Measurements from ENCODE around the gene GDF2. TPM values are rescaled to one million over a fixed set of nuclear protein-coding genes. Genes with fewer than 3 reads are reported as not detected.

The GDF2 gene
- total RNA-seq (2022; extraction: Qiagen RNA extraction) = not detected in 5 replicates

DNA sequence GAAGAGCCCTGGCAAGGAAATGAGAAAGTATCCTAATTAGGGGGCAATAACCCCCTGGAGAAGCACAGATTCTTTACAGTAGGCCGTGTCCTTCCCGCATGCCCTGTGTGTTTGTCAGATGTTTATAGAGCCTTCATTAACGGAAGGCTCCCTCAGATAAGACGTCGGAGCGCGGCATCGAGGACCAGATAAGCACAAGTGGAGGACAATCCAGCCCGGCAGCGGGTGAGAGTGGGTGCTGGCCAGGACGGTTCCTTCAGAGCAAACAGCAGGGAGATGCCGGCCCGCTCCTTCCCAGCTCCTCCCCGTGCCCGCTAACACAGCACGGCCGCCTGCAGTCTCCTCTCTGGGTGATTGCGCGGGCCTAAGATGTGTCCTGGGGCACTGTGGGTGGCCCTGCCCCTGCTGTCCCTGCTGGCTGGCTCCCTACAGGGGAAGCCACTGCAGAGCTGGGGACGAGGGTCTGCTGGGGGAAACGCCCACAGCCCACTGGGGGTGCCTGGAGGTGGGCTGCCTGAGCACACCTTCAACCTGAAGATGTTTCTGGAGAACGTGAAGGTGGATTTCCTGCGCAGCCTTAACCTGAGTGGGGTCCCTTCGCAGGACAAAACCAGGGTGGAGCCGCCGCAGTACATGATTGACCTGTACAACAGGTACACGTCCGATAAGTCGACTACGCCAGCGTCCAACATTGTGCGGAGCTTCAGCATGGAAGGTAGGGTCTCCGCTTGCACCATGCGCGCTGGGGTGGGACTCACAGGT, at the start of gene GDF2:
GDF2 (plus strand) TSS at position 155 of the 762 bp plus-strand sequence; CDS start at position 370, 215 bp downstream.

DNA sequence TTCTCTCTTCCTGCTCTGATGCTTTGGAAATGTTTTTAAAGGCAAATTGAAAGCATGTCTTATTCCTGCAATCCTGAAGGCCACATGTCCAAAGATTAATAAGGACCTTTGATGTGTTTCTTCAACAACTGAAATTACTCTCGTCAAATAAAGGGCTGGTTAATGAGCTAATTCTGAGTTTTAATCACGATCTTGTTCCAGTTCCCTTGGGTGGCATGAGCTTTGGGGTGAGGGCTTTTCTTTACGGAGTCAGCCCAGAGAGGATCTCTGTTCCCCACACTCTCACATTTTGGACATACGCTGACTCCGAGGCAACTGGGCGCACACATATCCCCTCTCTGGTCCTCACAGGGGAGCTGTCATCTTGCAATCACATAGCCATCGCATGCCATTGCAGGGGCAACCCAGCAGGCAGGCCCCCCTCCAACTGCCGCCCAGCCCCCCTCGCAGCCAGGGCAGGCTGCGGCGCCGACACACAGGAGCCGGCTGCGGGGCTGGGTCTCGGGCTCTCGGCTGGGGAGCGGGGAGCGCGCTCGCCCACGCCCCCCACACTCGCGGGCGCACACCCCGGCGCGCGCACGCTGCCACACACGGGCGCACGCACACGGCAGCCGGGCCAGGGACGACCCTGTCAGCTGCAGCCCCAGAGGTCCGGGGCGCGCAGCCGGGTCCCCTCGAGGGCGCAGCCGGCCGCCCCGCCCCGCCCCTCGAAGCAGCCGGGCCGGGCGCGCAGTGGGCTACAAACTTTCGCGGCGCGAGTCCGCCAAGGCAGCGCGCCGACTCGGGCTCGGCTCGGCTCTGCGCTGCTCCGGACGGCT, 22.4 kb upstream of the GDF2 start, which contains the start of gene GDF10:
GDF10 (plus strand) TSS at position 587 of the 818 bp plus-strand sequence. CDS start 455 bp downstream, outside the sequence.

GRCh38 chr10:47348138-47348651, 25.9 kb downstream of the GDF2 start, which contains the start of gene RBP3:
TSS of gene RBP3 (plus strand) at chr10:47348363. CDS start at chr10:47348485, 122 bp downstream.

Other genes with a start within 250 kb of the GDF2 start
- gene GDF10, start 22.3 kb upstream of the GDF2 start, total RNA-seq (2022; extraction: Qiagen RNA extraction) = 0.06 to 0.14 TPM (median 0.09 TPM) in 5 replicates
- not detected in 5 replicates for gene RBP3, start 25.9 kb downstream of the GDF2 start, total RNA-seq (2022; extraction: Qiagen RNA extraction)
- 10.3 to 15.1 TPM (median 13.3 TPM) in 5 replicates for gene ZNF488, start 61.8 kb downstream of the GDF2 start, total RNA-seq (2022; extraction: Qiagen RNA extraction)
- 28.8 to 40.9 TPM (median 33.6 TPM) in 5 replicates for gene ANXA8, start 161.7 kb downstream of the GDF2 start, total RNA-seq (2022; extraction: Qiagen RNA extraction)
- gene FAM25G, start 169.2 kb downstream of the GDF2 start, total RNA-seq (2022; extraction: Qiagen RNA extraction) = 1.1 to 1.8 TPM (median 1.5 TPM) in 3 of 5 replicates, not detected in the others
- 9.1 to 11.7 TPM (median 10.3 TPM) in 5 replicates for gene AGAP9, start 201.2 kb downstream of the GDF2 start, total RNA-seq (2022; extraction: Qiagen RNA extraction)